Naive thymus-derived CD8-positive, alpha-beta T cell (primary cell): ENCODE results near the gene QSOX2. TPM values are rescaled to one million over a fixed set of nuclear protein-coding genes. Genes with fewer than 3 reads are reported as not detected.
"Not testable (repeated sequence)": the region's sequence is repeated elsewhere in the genome, so short reads cannot be mapped to it uniquely, and the experiment has no call there.

ENCODE experiments used
- ATAC-seq, 2 donors: fragments of 150-1000 bp; cut with Tn5 transposase in 1 of 2; sonication (Bioruptor Pico), chemical (Tn5 transposase) in 1 of 2; 1 replicate in 1 of 2; 2 replicates in 1 of 2; pipeline ENCODE4 v1.10.0; 2021; ENCODE audit warnings: mild to moderate bottlenecking in 2 of 2, moderate library complexity in 2 of 2
- POLR2A ChIA-PET: fragments of 350-600 bp; sonication (Branson Sonifier 250); formaldehyde crosslinking; loops from one replicate; lab custom pipeline; 2021; ENCODE audit warnings: antibody characterized with exemption; lab: Charles Lee
- DNase-seq, 10 donors: peaks; one replicate each; pipeline versions ENCODE4 v3.0.0 to v3.0.0-alpha.2; 2020 to 2022
- H3K27ac Mint-ChIP-seq, 10 donors: one replicate each; pipeline ENCODE4 v1.8.0; 2020 to 2022; ENCODE audit warnings: mild to moderate bottlenecking in 10 of 10, mixed read lengths in 10 of 10, moderate library complexity in 4 of 10, inconsistent platforms in 1 of 10
- H3K27me3 Mint-ChIP-seq, 5 donors: one replicate each; pipeline ENCODE4 v1.8.0; 2021 to 2022; ENCODE audit warnings: mixed read lengths in 5 of 5
- H3K36me3 Mint-ChIP-seq, 3 donors: one replicate each; pipeline ENCODE4 v1.8.0; 2020 to 2022; ENCODE audit warnings: mixed read lengths in 3 of 3, mild to moderate bottlenecking in 2 of 3, inconsistent platforms in 1 of 3
- H3K4me1 Mint-ChIP-seq, 4 donors: one replicate each; pipeline ENCODE4 v1.8.0; 2021 to 2022; ENCODE audit warnings: mixed read lengths in 4 of 4
- H3K4me3 Mint-ChIP-seq, 10 donors: one replicate each; pipeline ENCODE4 v1.8.0; 2020 to 2022; ENCODE audit warnings: mild to moderate bottlenecking in 10 of 10, mixed read lengths in 10 of 10, moderate library complexity in 6 of 10, inconsistent platforms in 1 of 10
- H3K9me3 Mint-ChIP-seq, 9 donors: one replicate each; pipeline ENCODE4 v1.8.0; 2020 to 2022; ENCODE audit warnings: mixed read lengths in 9 of 9, mild to moderate bottlenecking in 3 of 9, inconsistent platforms in 1 of 9, moderate library complexity in 1 of 9
- polyA plus RNA-seq, 3 donors: library from polyadenylated mRNA; unstranded; fragments of 300-500 nt; fragmentation: Illumina TruSeq; gene quantifications; one replicate each; pipeline ENCODE4 v1.2.3, GENCODE V29; 2021
- total RNA-seq, 8 experiments: library from RNA in 2 of 8; stranded (reverse) in 2 of 8; gene quantifications; one replicate each; pipeline ENCODE4 v1.2.3 and lab custom pipeline; 2021 to 2026

The QSOX2 gene
- total and polyA plus RNA-seq, 5 experiments from 2014 or later = 0.50 to 15.9 (median 0.86) TPM

GRCh38 chr9:136239983-136240330, 5.7 kb downstream of the QSOX2 start:
- POLR2A ChIA-PET = no interaction called here
- H3K9me3 Mint-ChIP-seq = no peaks in the 10 kb centered on the region

DNA sequence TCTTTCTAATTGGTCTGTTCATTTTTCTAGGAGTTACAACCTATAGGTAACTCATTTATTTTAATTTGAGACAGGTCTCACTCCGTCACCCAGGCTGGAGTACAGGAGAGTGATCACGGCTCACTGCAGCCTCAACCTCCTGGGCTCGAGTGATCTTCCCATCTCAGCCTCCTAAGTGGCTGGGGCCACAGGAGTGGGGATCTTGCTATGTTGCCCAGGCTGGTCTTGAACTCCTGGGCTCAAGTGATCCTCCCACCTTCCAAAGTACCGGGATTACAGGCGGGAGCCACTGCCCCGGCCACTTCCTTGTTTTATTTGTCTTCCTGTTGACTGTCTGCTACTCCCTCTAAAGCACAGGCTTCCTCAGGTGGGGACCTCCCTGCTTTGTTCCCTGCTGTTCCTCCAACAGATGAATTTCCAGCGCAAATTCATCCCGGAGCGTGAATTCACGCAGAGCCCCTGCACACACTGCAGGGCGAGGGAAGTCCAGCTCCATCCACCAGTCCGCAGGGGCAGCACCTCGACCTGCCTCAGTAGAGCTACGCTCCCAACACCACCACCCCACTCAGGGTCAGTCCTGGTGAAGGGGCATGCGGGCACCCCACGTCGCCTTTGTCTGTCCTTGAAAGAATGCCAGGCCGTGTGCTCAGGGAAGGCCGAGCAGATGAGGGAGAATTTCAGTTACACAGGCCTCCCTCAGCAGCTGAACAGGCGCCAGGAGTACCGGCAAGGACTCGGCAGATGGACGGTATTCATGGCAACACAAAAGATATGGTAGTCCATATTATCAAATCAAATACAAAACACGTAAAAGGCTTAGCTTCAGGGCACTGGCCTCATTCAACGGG, 6.3 kb downstream of the QSOX2 start:
- H3K27ac Mint-ChIP-seq = peak overlapping the region in 3 of 10 donors; percentile 27 to 70 (median 41)
- no peaks in the 10 kb centered on the region for H3K27me3 Mint-ChIP-seq
- H3K4me1 Mint-ChIP-seq = peaks cover 27 to 72% (median 55%) of the 10 kb centered on the region in 4 donors
- POLR2A ChIA-PET = no interaction called here
- DNase-seq (no peak), ATAC-seq (no peak)
- peak overlapping the region in 1 of 10 donors; percentile 15 for H3K4me3 Mint-ChIP-seq
- H3K9me3 Mint-ChIP-seq = no peaks in the 10 kb centered on the region
- H3K36me3 Mint-ChIP-seq = peaks cover 0 to 17% (median 3%) of the 10 kb centered on the region in 3 donors

More at GRCh38 chr9:136239983-136240330, 5.7 kb downstream of the QSOX2 start:
- H3K27ac Mint-ChIP-seq = peak overlapping the region in 2 of 10 donors; percentile 41 to 70
- DNase-seq (peak in 1 of 10 donors; percentile 23), ATAC-seq (no peak)
- H3K4me1 Mint-ChIP-seq = peaks cover 30 to 75% (median 56%) of the 10 kb centered on the region in 4 donors
- H3K36me3 Mint-ChIP-seq = peaks cover 0 to 14% (median 3%) of the 10 kb centered on the region in 3 donors
- H3K27me3 Mint-ChIP-seq = no peaks in the 10 kb centered on the region
- peak overlapping the region in 1 of 10 donors; percentile 15 for H3K4me3 Mint-ChIP-seq

GRCh38 chr9:136238342-136238732, 7.3 kb downstream of the QSOX2 start:
- ATAC-seq (no peak), DNase-seq (no peak)
- no peak overlapping the region for H3K27ac Mint-ChIP-seq
- H3K27me3 Mint-ChIP-seq = no peaks in the 10 kb centered on the region
- H3K4me3 Mint-ChIP-seq = peak overlapping the region in 1 of 10 donors; percentile 32
- H3K36me3 Mint-ChIP-seq = peaks cover 0 to 17% (median 3%) of the 10 kb centered on the region in 3 donors
- POLR2A ChIA-PET = no interaction called here
- peaks cover 23 to 72% (median 54%) of the 10 kb centered on the region in 4 donors for H3K4me1 Mint-ChIP-seq
- no peaks in the 10 kb centered on the region for H3K9me3 Mint-ChIP-seq

- POLR2A ChIA-PET = no interaction called here
Observed at GRCh38 chr9:136237486-136238341, 7.9 kb downstream of the QSOX2 start.

DNA sequence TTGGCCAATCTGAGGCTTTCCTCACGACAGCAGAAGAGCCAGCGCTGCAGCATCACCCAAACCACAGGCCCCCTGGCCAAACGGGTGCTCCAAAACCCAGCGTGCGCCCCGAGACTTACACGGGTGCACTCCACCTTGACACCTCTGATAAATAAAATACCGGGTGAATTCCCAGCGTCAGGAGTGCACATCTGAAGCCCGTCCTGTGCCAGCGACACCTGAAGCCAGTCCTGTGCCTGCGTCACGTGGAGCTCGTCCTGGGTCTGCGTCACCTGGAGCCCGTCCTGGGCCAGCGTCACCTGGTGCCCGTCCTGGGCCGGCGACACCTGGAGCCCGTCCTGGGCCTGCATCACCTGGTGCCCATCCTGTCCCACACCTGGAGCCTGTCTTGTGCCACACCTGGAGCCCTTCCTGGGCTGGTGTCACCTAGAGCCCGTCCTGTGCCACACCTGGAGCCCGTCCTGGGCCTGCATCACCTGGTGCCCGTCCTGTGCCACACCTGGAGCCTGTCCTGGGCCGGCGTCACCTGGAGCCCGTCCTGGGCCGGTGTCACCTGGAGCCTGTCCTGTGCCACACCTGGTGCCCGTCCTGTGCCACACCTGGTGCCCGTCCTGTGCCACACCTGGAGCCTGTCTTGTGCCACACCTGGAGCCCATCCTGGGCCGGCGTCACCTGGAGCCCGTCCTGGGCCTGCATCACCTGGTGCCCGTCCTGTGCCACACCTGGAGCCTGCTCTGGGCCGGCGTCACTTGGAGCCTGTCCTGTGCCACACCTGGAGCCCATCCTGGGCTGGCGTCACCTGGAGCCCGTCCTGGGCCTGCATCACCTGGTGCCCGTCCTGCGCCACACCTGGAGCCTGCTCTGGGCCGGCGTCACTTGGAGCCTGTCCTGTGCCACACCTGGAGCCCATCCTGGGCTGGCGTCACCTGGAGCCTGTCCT, 8.9 kb downstream of the QSOX2 start:
- peaks cover 0 to 17% (median 3%) of the 10 kb centered on the region in 3 donors for H3K36me3 Mint-ChIP-seq

More at GRCh38 chr9:136237486-136238341, 7.9 kb downstream of the QSOX2 start:
- Mint-ChIP-seq H3K4me1 (peaks cover 21 to 70% (median 53%) of the 10 kb centered on the region in 4 donors), H3K27ac (peak overlapping the region in 1 of 10 donors; percentile 38), H3K4me3 (peak overlapping the region in 1 of 10 donors; percentile 32), H3K36me3 (peaks cover 0 to 17% (median 3%) of the 10 kb centered on the region in 3 donors), H3K27me3 (no peaks in the 10 kb centered on the region), H3K9me3 (no peaks in the 10 kb centered on the region)
- ATAC-seq (no peak), DNase-seq (no peak)

DNA sequence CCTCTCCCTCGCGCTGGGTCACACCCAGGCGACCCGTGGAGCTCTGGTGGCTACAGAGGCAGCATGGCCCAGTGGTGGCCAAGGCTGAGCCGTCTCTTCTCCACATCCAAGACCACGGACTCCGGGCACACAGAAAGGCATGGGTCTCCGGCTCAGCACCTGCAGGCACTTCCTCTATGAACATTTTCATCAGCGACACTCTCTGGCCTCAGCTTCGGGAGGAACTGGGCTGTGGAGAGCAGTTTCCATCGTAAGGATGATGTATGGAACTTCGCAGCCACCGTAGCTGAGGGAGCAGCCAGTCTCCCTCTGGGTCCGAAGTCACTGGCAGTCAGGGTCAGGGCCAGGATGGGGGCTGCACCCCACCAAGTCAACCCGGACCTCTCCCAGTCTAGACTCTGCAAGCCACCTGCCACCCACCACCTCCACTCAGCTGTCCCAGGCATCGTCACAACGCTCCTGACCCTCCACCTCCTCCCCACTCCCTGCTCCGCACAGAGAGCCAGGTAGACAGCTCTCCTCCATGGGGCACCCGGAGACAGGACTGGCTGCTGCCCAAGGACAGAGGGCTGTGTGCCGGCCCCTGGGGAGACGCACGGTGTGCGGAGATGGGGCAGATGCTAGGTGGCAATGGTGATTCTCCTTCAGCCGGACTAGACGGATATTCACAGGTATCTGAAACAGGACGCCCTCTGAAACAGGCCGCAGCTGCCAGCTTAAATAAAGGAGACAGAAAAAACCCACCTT, 9.7 kb downstream of the QSOX2 start:
- POLR2A ChIA-PET = no interaction called here
- peaks cover 23 to 61% (median 52%) of the 10 kb centered on the region in 4 donors for H3K4me1 Mint-ChIP-seq
- H3K27ac Mint-ChIP-seq = peak overlapping the region in 1 of 10 donors; percentile 45
- no peak for DNase-seq
- H3K4me3 Mint-ChIP-seq = no peak overlapping the region
- no peaks in the 10 kb centered on the region for H3K27me3 Mint-ChIP-seq
- no peaks in the 10 kb centered on the region for H3K9me3 Mint-ChIP-seq
- no peak for ATAC-seq
- H3K36me3 Mint-ChIP-seq = peaks cover 0 to 17% (median 3%) of the 10 kb centered on the region in 3 donors

More for the DNA sequence above, 8.9 kb downstream of the QSOX2 start:
- H3K27me3 Mint-ChIP-seq, POLR2A ChIA-PET, DNase-seq, H3K4me3 Mint-ChIP-seq, H3K9me3 Mint-ChIP-seq, ATAC-seq: not testable (repeated sequence)
- Mint-ChIP-seq H3K27ac (peak overlapping the region in 1 of 10 donors; percentile 45), H3K4me1 (peaks cover 23 to 70% (median 53%) of the 10 kb centered on the region in 4 donors)

GRCh38 chr9:136235171-136235570, 10.4 kb downstream of the QSOX2 start:
- H3K4me3 Mint-ChIP-seq = no peak overlapping the region
- H3K4me1 Mint-ChIP-seq = peaks cover 23 to 58% (median 52%) of the 10 kb centered on the region in 4 donors
- DNase-seq = no peak
- no peaks in the 10 kb centered on the region for H3K27me3 Mint-ChIP-seq
- no peaks in the 10 kb centered on the region for H3K9me3 Mint-ChIP-seq
- peaks cover 0 to 18% (median 3%) of the 10 kb centered on the region in 3 donors for H3K36me3 Mint-ChIP-seq
- peak overlapping the region in 1 of 10 donors; percentile 83 for H3K27ac Mint-ChIP-seq
- POLR2A ChIA-PET = no interaction called here
- no peak for ATAC-seq

- Mint-ChIP-seq H3K4me1 (peaks cover 22 to 56% (median 49%) of the 10 kb centered on the region in 4 donors), H3K27ac (peak overlapping the region in 2 of 10 donors; percentile 74 to 83), H3K36me3 (peaks cover 0 to 18% (median 3%) of the 10 kb centered on the region in 3 donors), H3K4me3 (peak overlapping the region in 1 of 10 donors; percentile 7), H3K9me3 (no peaks in the 10 kb centered on the region), H3K27me3 (no peaks in the 10 kb centered on the region)
- ATAC-seq (no peak), DNase-seq (peak in 1 of 10 donors; percentile 21)
- POLR2A ChIA-PET = no interaction called here
Observed at GRCh38 chr9:136234597-136234996, 11.0 kb downstream of the QSOX2 start.

- ATAC-seq (no peak), DNase-seq (no peak)
- Mint-ChIP-seq H3K4me1 (peaks cover 19 to 53% (median 43%) of the 10 kb centered on the region in 4 donors), H3K9me3 (no peaks in the 10 kb centered on the region), H3K27ac (peak overlapping the region in 4 of 10 donors; percentile 21 to 89 (median 37)), H3K4me3 (peak overlapping the region in 1 of 10 donors; percentile 22), H3K36me3 (peaks cover 0 to 18% (median 3%) of the 10 kb centered on the region in 3 donors), H3K27me3 (no peaks in the 10 kb centered on the region)
- POLR2A ChIA-PET = no interaction called here
Observed at GRCh38 chr9:136233868-136234267, 11.7 kb downstream of the QSOX2 start.

GRCh38 chr9:136233411-136233810, 12.2 kb downstream of the QSOX2 start:
- Mint-ChIP-seq H3K36me3 (peaks cover 0 to 18% (median 3%) of the 10 kb centered on the region in 3 donors), H3K9me3 (no peaks in the 10 kb centered on the region), H3K27ac (peak overlapping the region in 3 of 10 donors; percentile 34 to 89 (median 66)), H3K4me1 (peaks cover 21 to 54% (median 42%) of the 10 kb centered on the region in 4 donors), H3K4me3 (peak overlapping the region in 3 of 10 donors; percentile 4 to 41 (median 22)), H3K27me3 (no peaks in the 10 kb centered on the region)
- ATAC-seq (no peak), DNase-seq (no peak)
- POLR2A ChIA-PET = interaction anchor here (0.7 kb wide), 1 partner anchor 41 kb away, joined by 4 read pairs; no protein-coding TSS in a partner anchor

DNA sequence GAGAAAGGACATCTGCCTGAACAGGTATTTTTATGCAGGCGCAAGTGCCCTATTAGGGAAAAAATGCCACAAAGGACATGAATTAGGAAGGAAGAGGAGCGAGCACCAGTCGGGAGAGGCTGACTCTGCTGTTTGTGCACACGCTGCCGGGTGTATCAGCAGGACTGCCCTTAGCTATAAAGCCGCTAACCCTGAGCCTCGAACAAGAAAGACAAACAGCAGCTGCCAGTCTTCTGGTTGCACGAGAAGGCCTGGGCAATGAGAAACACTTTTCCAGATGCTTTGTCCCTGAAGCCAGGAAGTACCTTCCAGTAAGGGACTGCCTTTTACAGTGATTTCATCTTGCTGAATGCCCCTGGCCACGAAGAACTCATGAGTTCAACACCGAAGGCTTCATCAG, 12.6 kb downstream of the QSOX2 start:
- Mint-ChIP-seq H3K27ac (peak overlapping the region in 3 of 10 donors; percentile 52 to 89 (median 66)), H3K36me3 (peaks cover 0 to 18% (median 3%) of the 10 kb centered on the region in 3 donors), H3K27me3 (no peaks in the 10 kb centered on the region)

More for the DNA sequence above, 12.6 kb downstream of the QSOX2 start:
- H3K4me1 Mint-ChIP-seq = peaks cover 21 to 54% (median 42%) of the 10 kb centered on the region in 4 donors
- DNase-seq = no peak
- POLR2A ChIA-PET = interaction anchor here (0.7 kb wide), 1 partner anchor 41 kb away, joined by 4 read pairs; no protein-coding TSS in a partner anchor
- peak overlapping the region in 1 of 10 donors; percentile 71 for H3K4me3 Mint-ChIP-seq
- no peaks in the 10 kb centered on the region for H3K9me3 Mint-ChIP-seq
- ATAC-seq = no peak
